Measurements from ENCODE around the gene CCNA2. TPM values are rescaled to one million over a fixed set of nuclear protein-coding genes. Genes with fewer than 3 reads are reported as not detected.

The CCNA2 gene
- total and polyA plus RNA-seq, 2 experiments from 2014 or later, result 15.1 to 21.6 TPM

DNA sequence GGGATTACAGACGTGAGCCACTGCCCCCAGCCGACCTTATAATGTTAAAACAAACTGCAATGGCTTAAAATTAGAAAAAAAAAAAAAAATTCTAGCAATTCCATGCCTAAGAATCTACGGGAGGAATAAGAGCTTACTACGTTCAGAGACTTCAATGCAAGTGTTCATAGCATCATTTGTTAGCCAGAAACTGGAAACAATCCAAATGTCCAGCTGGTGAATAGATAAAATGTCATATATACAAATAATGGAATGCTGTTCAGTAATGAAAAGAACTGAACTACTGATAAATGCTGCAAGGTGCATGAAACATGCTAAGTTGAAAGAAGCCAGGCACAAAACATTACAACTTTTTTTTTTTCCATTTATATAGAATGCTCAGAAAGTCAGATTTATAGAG, 17.3 kb downstream of the CCNA2 start:
- H3K4me1 ChIP-seq (ENCODE audit: insufficient read depth), result no peaks in the 10 kb centered on the region
- peaks cover 14% of the 10 kb centered on the region for H3K79me2 ChIP-seq
- H3K36me3 ChIP-seq (replicated peaks; ENCODE audit: insufficient read depth, low read depth), result no peaks in the 10 kb centered on the region
- H3K4me2 ChIP-seq, result no peak overlapping the region
- H3K9me2 ChIP-seq (replicated peaks; ENCODE audit: insufficient read depth), result no peaks in the 10 kb centered on the region
- WGBS (ENCODE audit: low lambda C conversion rate, missing lambda C conversion rate), result 88% methylated on average over 4 of the region's 4 CpGs
- no peaks in the 10 kb centered on the region for H3K9me3 ChIP-seq (ENCODE audit: low read depth)
- no peak overlapping the region for H2AFZ ChIP-seq
- H3K27me3 ChIP-seq, result no peaks in the 10 kb centered on the region
- TF ChIP-seq EZH2 (IDR thresholded peaks at IDR 0.05; ENCODE audit: borderline replicate concordance), result no peak
- TF ChIP-seq, protein P1, sequence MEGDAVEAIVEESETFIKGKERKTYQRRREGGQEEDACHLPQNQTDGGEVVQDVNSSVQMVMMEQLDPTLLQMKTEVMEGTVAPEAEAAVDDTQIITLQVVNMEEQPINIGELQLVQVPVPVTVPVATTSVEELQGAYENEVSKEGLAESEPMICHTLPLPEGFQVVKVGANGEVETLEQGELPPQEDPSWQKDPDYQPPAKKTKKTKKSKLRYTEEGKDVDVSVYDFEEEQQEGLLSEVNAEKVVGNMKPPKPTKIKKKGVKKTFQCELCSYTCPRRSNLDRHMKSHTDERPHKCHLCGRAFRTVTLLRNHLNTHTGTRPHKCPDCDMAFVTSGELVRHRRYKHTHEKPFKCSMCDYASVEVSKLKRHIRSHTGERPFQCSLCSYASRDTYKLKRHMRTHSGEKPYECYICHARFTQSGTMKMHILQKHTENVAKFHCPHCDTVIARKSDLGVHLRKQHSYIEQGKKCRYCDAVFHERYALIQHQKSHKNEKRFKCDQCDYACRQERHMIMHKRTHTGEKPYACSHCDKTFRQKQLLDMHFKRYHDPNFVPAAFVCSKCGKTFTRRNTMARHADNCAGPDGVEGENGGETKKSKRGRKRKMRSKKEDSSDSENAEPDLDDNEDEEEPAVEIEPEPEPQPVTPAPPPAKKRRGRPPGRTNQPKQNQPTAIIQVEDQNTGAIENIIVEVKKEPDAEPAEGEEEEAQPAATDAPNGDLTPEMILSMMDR (IDR thresholded peaks at IDR 0.05; ENCODE audit: poor library complexity), result no peak
- no peak for TF ChIP-seq EZH2phosphoT487 (IDR thresholded peaks at IDR 0.05; ENCODE audit: low read depth, severe bottlenecking, unreplicated experiment)
- H3K4me3 ChIP-seq, result no peak overlapping the region
- no peak for DNase-seq (ENCODE audit: low spot score)
- no peaks in the 10 kb centered on the region for H4K20me1 ChIP-seq (ENCODE audit: insufficient read depth, poor library complexity, severe bottlenecking)
- no peak overlapping the region for H3K27ac ChIP-seq

DNA sequence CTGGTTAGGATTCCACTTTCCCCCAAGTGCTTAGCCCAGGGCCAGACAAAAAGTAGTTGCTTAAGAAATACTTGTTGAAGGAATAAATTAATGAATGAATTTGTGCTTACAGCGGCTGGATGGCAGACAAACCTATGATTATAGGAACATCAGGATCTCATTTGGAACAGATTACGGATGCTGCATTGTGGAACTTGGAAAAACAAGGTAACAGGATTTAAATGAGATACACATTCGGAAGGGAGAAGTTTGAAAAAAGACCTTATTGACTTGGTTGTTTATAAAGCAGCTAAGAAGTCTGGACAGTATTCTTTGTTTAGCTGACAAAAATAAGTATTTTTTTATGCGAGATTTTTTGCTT, 22.0 kb downstream of the CCNA2 start:
- H3K4me3 ChIP-seq, result peak overlapping the region; percentile 47
- TF ChIP-seq EZH2phosphoT487 (IDR thresholded peaks at IDR 0.05; ENCODE audit: low read depth, severe bottlenecking, unreplicated experiment), result no peak
- TF ChIP-seq EZH2 (IDR thresholded peaks at IDR 0.05; ENCODE audit: borderline replicate concordance), result no peak
- TF ChIP-seq, protein P1 (IDR thresholded peaks at IDR 0.05; ENCODE audit: poor library complexity), result no peak
- no peaks in the 10 kb centered on the region for H4K20me1 ChIP-seq (ENCODE audit: insufficient read depth, poor library complexity, severe bottlenecking)
- H3K27me3 ChIP-seq, result no peaks in the 10 kb centered on the region
- no peaks in the 10 kb centered on the region for H3K36me3 ChIP-seq (replicated peaks; ENCODE audit: insufficient read depth, low read depth)
- no peak for DNase-seq (ENCODE audit: low spot score)
- WGBS (ENCODE audit: low lambda C conversion rate, missing lambda C conversion rate), result 27% methylated on average over 4 of the region's 4 CpGs
- peak overlapping the region; percentile 82 for H3K4me2 ChIP-seq
- peak overlapping the region; percentile 92 for H2AFZ ChIP-seq
- H3K79me2 ChIP-seq, result peaks cover 15% of the 10 kb centered on the region
- H3K9me2 ChIP-seq (replicated peaks; ENCODE audit: insufficient read depth), result no peaks in the 10 kb centered on the region
- peaks cover 6% of the 10 kb centered on the region for H3K4me1 ChIP-seq (ENCODE audit: insufficient read depth)
- H3K27ac ChIP-seq, result peak overlapping the region; percentile 94
- no peaks in the 10 kb centered on the region for H3K9me3 ChIP-seq (ENCODE audit: low read depth)

DNA sequence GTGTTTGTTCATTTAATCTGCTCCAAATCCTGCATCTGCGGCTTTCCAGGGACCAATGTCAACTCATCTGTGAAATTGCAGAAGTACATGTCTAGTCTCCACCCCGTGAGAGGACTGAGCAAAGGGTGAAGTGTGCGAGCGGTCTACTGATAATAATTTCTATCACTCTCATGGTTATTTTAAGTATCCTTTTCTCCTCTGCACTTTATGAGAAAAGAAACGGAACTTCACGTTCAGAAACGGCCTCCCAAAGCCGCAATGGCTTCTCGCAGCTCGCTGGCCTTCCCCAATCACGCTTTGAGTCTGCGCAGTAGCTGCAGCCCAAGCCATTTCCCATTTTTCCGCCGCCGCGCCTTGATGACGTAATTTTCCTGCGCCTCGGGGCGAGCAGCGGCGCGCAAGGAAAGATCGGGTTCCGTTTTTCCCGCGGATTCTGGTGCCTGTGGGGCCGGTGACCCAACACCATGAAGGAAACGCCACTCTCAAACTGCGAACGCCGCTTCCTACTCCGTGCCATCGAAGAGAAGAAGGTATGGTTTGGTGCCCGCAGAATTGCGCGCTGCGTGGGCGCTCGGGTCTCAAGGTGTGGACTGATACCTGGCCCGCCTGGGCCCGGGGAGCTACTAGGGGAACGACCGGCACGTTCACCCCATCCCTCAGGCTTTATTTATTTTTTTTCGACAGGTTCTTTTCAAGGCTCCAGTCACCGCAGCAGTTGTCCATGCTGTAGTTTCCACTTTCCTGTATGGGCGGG, 22.5 kb downstream of the CCNA2 start, which contains the start of gene EXOSC9:
EXOSC9 (plus strand) TSS at position 363 of the 754 bp plus-strand sequence; CDS start at position 465, 102 bp downstream.
- Histone ChIP-seq H3K9me3 (ENCODE audit: low read depth) (no peaks in the 10 kb centered on the region), H3K36me3 (replicated peaks; ENCODE audit: insufficient read depth, low read depth) (no peaks in the 10 kb centered on the region), H3K4me3 (peak within 1 kb of the TSS; percentile 47), H3K4me2 (peak within 1 kb of the TSS; percentile 82), H4K20me1 (ENCODE audit: insufficient read depth, poor library complexity, severe bottlenecking) (no peaks in the 10 kb centered on the region), H3K79me2 (peaks cover 15% of the 10 kb centered on the region), H3K27ac (peak within 1 kb of the TSS; percentile 94), H3K4me1 (ENCODE audit: insufficient read depth) (peaks cover 6% of the 10 kb centered on the region), H3K27me3 (no peaks in the 10 kb centered on the region), H3K9me2 (replicated peaks; ENCODE audit: insufficient read depth) (no peaks in the 10 kb centered on the region), H2AFZ (peak within 1 kb of the TSS; percentile 92)
- WGBS (ENCODE audit: low lambda C conversion rate, missing lambda C conversion rate), result 2% methylated on average over 48 of the region's 48 CpGs
- peak; percentile 95 for DNase-seq (ENCODE audit: low spot score)
- TF ChIP-seq EZH2phosphoT487 (IDR thresholded peaks at IDR 0.05; ENCODE audit: low read depth, severe bottlenecking, unreplicated experiment), result no peak

DNA sequence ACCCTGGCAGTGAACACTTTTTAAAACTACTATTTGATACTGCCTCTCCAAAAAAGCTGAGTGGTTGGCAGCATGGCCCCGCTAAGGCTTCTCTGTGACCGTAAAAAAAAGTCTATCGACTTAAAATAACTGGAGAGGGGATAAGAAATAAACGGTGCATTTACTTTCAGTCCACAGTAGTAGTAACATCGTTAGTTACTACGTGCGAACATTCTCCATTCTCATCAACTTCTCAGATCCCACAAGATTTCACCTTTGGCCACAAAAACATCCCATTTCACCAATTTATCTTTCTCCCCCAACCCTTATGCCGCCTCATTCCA, 23.1 kb downstream of the CCNA2 start:
- Histone ChIP-seq H3K4me2 (peak overlapping the region; percentile 77), H3K27me3 (no peaks in the 10 kb centered on the region), H3K9me3 (ENCODE audit: low read depth) (no peaks in the 10 kb centered on the region), H3K4me3 (peak overlapping the region; percentile 39), H3K36me3 (replicated peaks; ENCODE audit: insufficient read depth, low read depth) (no peaks in the 10 kb centered on the region), H2AFZ (peak overlapping the region; percentile 92), H4K20me1 (ENCODE audit: insufficient read depth, poor library complexity, severe bottlenecking) (no peaks in the 10 kb centered on the region), H3K79me2 (peaks cover 15% of the 10 kb centered on the region), H3K27ac (peak overlapping the region; percentile 94), H3K9me2 (replicated peaks; ENCODE audit: insufficient read depth) (no peaks in the 10 kb centered on the region), H3K4me1 (ENCODE audit: insufficient read depth) (peaks cover 6% of the 10 kb centered on the region)
- 69% methylated on average over 8 of the region's 8 CpGs for WGBS (ENCODE audit: low lambda C conversion rate, missing lambda C conversion rate)
- DNase-seq (ENCODE audit: low spot score), result no peak
- TF ChIP-seq EZH2 (IDR thresholded peaks at IDR 0.05; ENCODE audit: borderline replicate concordance), result no peak
- TF ChIP-seq EZH2phosphoT487 (IDR thresholded peaks at IDR 0.05; ENCODE audit: low read depth, severe bottlenecking, unreplicated experiment), result no peak
- TF ChIP-seq, protein P1 (IDR thresholded peaks at IDR 0.05; ENCODE audit: poor library complexity), result no peak

Measured in hepatocyte (in vitro differentiated cells).